GM23338 (cell line): Measurements from ENCODE around the gene PIEZO2. TPM values are rescaled to one million over a fixed set of nuclear protein-coding genes. Genes with fewer than 3 reads are reported as not detected.
"Not testable (repeated sequence)": the region's sequence is repeated elsewhere in the genome, so short reads cannot be mapped to it uniquely, and the experiment has no call there.

Experiments used
- ATAC-seq: fragments of 200-7000 bp; cut with Tn5 transposase; 3 replicates; pipeline ENCODE4 v1.9.1; 2020
- DNase-seq: peaks from one replicate; pipeline ENCODE4 v3.0.0-alpha.2; 2015; ENCODE audit warnings: low spot score
- H2AFZ ChIP-seq: fragments of 200-600 bp; sonication (generic); 2 replicates; pipeline ENCODE4 v1.8.0; 2016; ENCODE audit warnings: antibody characterized with exemption, mild to moderate bottlenecking, moderate library complexity
- H3F3A ChIP-seq: fragments of 200-600 bp; sonication (generic); replicated peaks from 2 replicates; pipeline ENCODE4 v1.8.0; 2017; ENCODE audit warnings: antibody characterized with exemption, mixed run types, low read depth
- H3K27ac ChIP-seq: fragments of 200-600 bp; sonication (generic); 2 replicates; pipeline ENCODE4 v1.6.1; 2016; ENCODE audit warnings: low read depth
- H3K27me3 ChIP-seq: fragments of 200-600 bp; sonication (generic); 2 replicates; pipeline ENCODE4 v1.8.0; 2016; ENCODE audit warnings: mild to moderate bottlenecking, mixed run types, moderate library complexity; ENCODE audit not compliant: insufficient read depth
- H3K36me3 ChIP-seq: fragments of 200-600 bp; sonication (generic); 2 replicates; pipeline ENCODE4 v1.8.0; 2016; ENCODE audit warnings: mild to moderate bottlenecking; ENCODE audit not compliant: insufficient read depth
- H3K4me1 ChIP-seq: fragments of 200-600 bp; sonication (generic); 2 replicates; pipeline ENCODE4 v1.8.0; 2016; ENCODE audit warnings: mild to moderate bottlenecking, moderate library complexity; ENCODE audit not compliant: insufficient read depth
- H3K4me2 ChIP-seq: fragments of 200-600 bp; sonication (generic); 2 replicates; pipeline ENCODE4 v1.7.1; 2017; ENCODE audit warnings: mixed run types
- H3K4me3 ChIP-seq: fragments of 200-600 bp; sonication (generic); 2 replicates; pipeline ENCODE4 v1.6.1; 2016; ENCODE audit warnings: mixed run types
- H3K79me2 ChIP-seq: fragments of 200-600 bp; sonication (generic); replicated peaks from 2 replicates; pipeline ENCODE4 v1.8.0; 2017; ENCODE audit warnings: mild to moderate bottlenecking; ENCODE audit not compliant: insufficient read depth
- H3K9me2 ChIP-seq: fragments of 200-600 bp; sonication (generic); 2 replicates; pipeline ENCODE4 v1.8.0; 2017; ENCODE audit not compliant: insufficient read depth
- H4K20me1 ChIP-seq: fragments of 200-600 bp; sonication (generic); replicated peaks from 2 replicates; pipeline ENCODE4 v1.8.0; 2017; ENCODE audit warnings: mild to moderate bottlenecking; ENCODE audit not compliant: insufficient read depth
- H3K27ac Mint-ChIP-seq: 2 replicates; pipeline ENCODE4 v1.8.0; 2020; ENCODE audit warnings: inconsistent platforms, mild to moderate bottlenecking, moderate library complexity, mixed read lengths
- H3K27me3 Mint-ChIP-seq: 3 replicates; pipeline ENCODE4 v1.8.0; 2022; ENCODE audit warnings: low read depth, mild to moderate bottlenecking, moderate library complexity, mixed read lengths, inconsistent platforms; ENCODE audit not compliant: insufficient read depth, poor library complexity
- H3K36me3 Mint-ChIP-seq: 3 replicates; pipeline ENCODE4 v1.8.0; 2021; ENCODE audit warnings: low read depth, mild to moderate bottlenecking, inconsistent platforms, moderate library complexity, mixed read lengths
- H3K4me1 Mint-ChIP-seq: 3 replicates; pipeline ENCODE4 v1.8.0; 2020; ENCODE audit warnings: mild to moderate bottlenecking, inconsistent platforms, mixed read lengths
- H3K4me3 Mint-ChIP-seq: 3 replicates; pipeline ENCODE4 v1.8.0; 2021; ENCODE audit warnings: moderate library complexity, mild to moderate bottlenecking, inconsistent platforms, mixed read lengths
- H3K9me3 Mint-ChIP-seq: 3 replicates; pipeline ENCODE4 v1.8.0; 2020; ENCODE audit warnings: moderate library complexity, mild to moderate bottlenecking, inconsistent platforms, mixed read lengths
- EZH2 ChIP-seq: fragments of 200-600 bp; sonication (generic); IDR thresholded peaks from one replicate; pipeline ENCODE4 v1.8.0; 2017; ENCODE audit warnings: antibody characterized with exemption, mild to moderate bottlenecking, low read depth; ENCODE audit not compliant: unreplicated experiment
- EZH2phosphoT487 ChIP-seq: fragments of 200-600 bp; sonication (generic); IDR thresholded peaks from one replicate; pipeline ENCODE4 v1.8.1; 2018; ENCODE audit warnings: antibody characterized with exemption; ENCODE audit not compliant: unreplicated experiment
- JUNB ChIP-seq: IDR thresholded peaks from one replicate; pipeline ENCODE4 v1.6.1; 2016; ENCODE audit warnings: antibody characterized with exemption; ENCODE audit not compliant: unreplicated experiment
- STAT1 ChIP-seq: IDR thresholded peaks from one replicate; pipeline ENCODE4 v1.6.1; 2016; ENCODE audit warnings: antibody characterized with exemption; ENCODE audit not compliant: unreplicated experiment
- polyA plus RNA-seq: library from polyadenylated mRNA; unstranded; fragments of >200 nt; fragmentation: Nextera tagmentation; extraction: Ambion mirVana; gene quantifications from 2 replicates; pipeline ENCODE4 v1.2.1, GENCODE V29; 2016
- total RNA-seq: library from RNA; depleted of rRNA; stranded (reverse); fragments of >200 nt; shearing (Covaris generic); gene quantifications from 2 replicates; pipeline ENCODE4 v1.2.3, GENCODE V29; 2014
- TF ChIP-seq, protein P1 (sequence below): IDR thresholded peaks from 2 replicates; pipeline ENCODE4 v1.6.1; 2016; ENCODE audit warnings: antibody characterized with exemption
- TF ChIP-seq, protein P2 (sequence below): IDR thresholded peaks from one replicate; pipeline ENCODE4 v1.6.1; 2018; ENCODE audit warnings: antibody characterized with exemption; ENCODE audit not compliant: unreplicated experiment

PIEZO2 gene
- total and polyA plus RNA-seq, 2 experiments from 2014 or later = 4.8 to 8.2 TPM

DNA sequence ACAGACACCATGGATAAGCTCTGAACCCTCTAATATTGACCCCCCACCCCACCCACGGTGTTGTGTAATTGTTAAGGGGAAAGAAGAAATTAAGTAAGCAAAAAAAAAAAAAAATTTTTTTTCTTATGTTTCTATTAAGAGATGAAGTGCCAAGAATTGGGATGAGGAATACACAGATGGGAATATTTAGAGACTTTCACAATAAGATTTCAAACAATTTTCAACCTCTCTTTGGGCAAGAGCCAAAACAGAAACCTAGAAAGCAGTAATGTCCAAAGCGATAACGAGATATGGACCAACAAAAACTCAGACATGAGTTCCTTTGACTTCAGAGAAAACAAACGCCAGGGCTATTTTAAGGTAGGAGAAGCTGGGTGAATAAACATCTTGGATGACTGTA, 14.4 kb downstream of the PIEZO2 start:
- Histone ChIP-seq H3K4me2 (no peak overlapping the region), H3K36me3 (no peaks in the 10 kb centered on the region), H3K9me2 (0 out of 2 replicates have a peak, but pooled peaks cover 4% of the 10 kb centered on the region), H2AFZ (no peak overlapping the region), H4K20me1 (no peaks in the 10 kb centered on the region), H3F3A (no peaks in the 10 kb centered on the region), H3K27ac (no peak overlapping the region), H3K27me3 (no peaks in the 10 kb centered on the region), H3K4me3 (no peak overlapping the region), H3K79me2 (no peaks in the 10 kb centered on the region), H3K4me1 (no peaks in the 10 kb centered on the region)
- no peak for DNase-seq
- no peak overlapping the region for H3K4me3 Mint-ChIP-seq
- peaks cover 19% of the 10 kb centered on the region for H3K36me3 Mint-ChIP-seq
- H3K27ac Mint-ChIP-seq = no peak overlapping the region; the same call in 1 of the 2 replicates
- H3K4me1 Mint-ChIP-seq = peaks cover 5% of the 10 kb centered on the region; the same call in 1 of the 3 replicates
- TF ChIP-seq, protein P1, sequence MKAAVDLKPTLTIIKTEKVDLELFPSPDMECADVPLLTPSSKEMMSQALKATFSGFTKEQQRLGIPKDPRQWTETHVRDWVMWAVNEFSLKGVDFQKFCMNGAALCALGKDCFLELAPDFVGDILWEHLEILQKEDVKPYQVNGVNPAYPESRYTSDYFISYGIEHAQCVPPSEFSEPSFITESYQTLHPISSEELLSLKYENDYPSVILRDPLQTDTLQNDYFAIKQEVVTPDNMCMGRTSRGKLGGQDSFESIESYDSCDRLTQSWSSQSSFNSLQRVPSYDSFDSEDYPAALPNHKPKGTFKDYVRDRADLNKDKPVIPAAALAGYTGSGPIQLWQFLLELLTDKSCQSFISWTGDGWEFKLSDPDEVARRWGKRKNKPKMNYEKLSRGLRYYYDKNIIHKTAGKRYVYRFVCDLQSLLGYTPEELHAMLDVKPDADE = no peak
- TF ChIP-seq, protein P2, sequence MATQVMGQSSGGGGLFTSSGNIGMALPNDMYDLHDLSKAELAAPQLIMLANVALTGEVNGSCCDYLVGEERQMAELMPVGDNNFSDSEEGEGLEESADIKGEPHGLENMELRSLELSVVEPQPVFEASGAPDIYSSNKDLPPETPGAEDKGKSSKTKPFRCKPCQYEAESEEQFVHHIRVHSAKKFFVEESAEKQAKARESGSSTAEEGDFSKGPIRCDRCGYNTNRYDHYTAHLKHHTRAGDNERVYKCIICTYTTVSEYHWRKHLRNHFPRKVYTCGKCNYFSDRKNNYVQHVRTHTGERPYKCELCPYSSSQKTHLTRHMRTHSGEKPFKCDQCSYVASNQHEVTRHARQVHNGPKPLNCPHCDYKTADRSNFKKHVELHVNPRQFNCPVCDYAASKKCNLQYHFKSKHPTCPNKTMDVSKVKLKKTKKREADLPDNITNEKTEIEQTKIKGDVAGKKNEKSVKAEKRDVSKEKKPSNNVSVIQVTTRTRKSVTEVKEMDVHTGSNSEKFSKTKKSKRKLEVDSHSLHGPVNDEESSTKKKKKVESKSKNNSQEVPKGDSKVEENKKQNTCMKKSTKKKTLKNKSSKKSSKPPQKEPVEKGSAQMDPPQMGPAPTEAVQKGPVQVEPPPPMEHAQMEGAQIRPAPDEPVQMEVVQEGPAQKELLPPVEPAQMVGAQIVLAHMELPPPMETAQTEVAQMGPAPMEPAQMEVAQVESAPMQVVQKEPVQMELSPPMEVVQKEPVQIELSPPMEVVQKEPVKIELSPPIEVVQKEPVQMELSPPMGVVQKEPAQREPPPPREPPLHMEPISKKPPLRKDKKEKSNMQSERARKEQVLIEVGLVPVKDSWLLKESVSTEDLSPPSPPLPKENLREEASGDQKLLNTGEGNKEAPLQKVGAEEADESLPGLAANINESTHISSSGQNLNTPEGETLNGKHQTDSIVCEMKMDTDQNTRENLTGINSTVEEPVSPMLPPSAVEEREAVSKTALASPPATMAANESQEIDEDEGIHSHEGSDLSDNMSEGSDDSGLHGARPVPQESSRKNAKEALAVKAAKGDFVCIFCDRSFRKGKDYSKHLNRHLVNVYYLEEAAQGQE = no peak
- no peak for TF ChIP-seq STAT1
- TF ChIP-seq JUNB = no peak
- no peak for TF ChIP-seq EZH2
- no peak for TF ChIP-seq EZH2phosphoT487
- no peaks in the 10 kb centered on the region for H3K27me3 Mint-ChIP-seq
- H3K9me3 Mint-ChIP-seq = 0 out of 3 replicates have a peak, but pooled peaks cover 1% of the 10 kb centered on the region
- no peak for ATAC-seq

DNA sequence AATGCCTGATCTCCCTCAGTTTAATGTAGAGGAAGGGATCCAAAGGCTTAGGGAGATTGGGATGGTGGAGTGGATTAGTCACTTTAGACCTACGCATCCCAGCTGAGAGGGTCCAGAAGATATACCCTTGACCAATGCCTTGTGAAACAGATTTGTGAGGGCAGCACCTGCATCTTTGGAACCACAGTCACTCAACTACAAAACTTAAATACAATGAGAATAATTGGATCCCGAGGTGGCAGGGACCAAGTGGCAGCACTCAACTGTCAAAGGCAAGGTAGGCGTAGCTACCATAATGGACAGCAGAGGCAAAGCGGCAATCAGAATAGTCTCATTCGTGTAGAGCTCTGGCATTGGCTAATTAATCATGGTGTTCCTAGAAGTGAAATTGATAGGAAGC, 20.3 kb downstream of the PIEZO2 start:
- H3K27ac ChIP-seq, H3K27me3 ChIP-seq, H4K20me1 ChIP-seq, H3K27ac Mint-ChIP-seq, H3K4me3 ChIP-seq, H3K79me2 ChIP-seq, H3K4me1 ChIP-seq, H2AFZ ChIP-seq, H3K36me3 ChIP-seq, H3K27me3 Mint-ChIP-seq, ATAC-seq, H3K4me1 Mint-ChIP-seq, H3K4me3 Mint-ChIP-seq, DNase-seq, H3K9me2 ChIP-seq, H3K4me2 ChIP-seq, H3F3A ChIP-seq: not testable (repeated sequence)
- Mint-ChIP-seq H3K9me3 (peaks cover 17% of the 10 kb centered on the region), H3K36me3 (peaks cover 35% of the 10 kb centered on the region)
